ENCODE data around the gene KLF13. TPM values are rescaled to one million over a fixed set of nuclear protein-coding genes. Genes with fewer than 3 reads are reported as not detected.

Gene KLF13
- total and polyA plus RNA-seq, 2 donors (not counting 1 experiment from before 2014, with no cell fraction given): 65.5 to 140 TPM

GRCh38 chr15:31365032-31365654 is 38.5 kb downstream of the KLF13 start:
- Histone ChIP-seq H3K36me3 (replicated peaks in 1 of 2; ENCODE audit: control extremely low read depth in 1 of 2, control insufficient read depth in 1 of 2, extremely low read depth in 1 of 2, insufficient read depth in 2 of 2, low read length in 1 of 2) (peaks cover 0 to 12% of the 10 kb centered on the region in 2 experiments), H3K9ac (ENCODE audit: low read length) (no peak overlapping the region), H3K27me3 (replicated peaks in 1 of 4; ENCODE audit: control extremely low read depth in 1 of 4, control insufficient read depth in 3 of 4, insufficient read depth in 4 of 4, low read length in 3 of 4) (no peaks in the 10 kb centered on the region), H3K9me3 (ENCODE audit: control extremely low read depth in 1 of 3, control insufficient read depth in 2 of 3, insufficient read depth in 1 of 3, low read length in 2 of 3) (peaks cover 0 to 6% (median 6%) of the 10 kb centered on the region in 3 donors), H3K4me1 (ENCODE audit: control insufficient read depth in 2 of 2, insufficient read depth in 2 of 2, low read length in 2 of 2) (peaks cover 89 to 91% of the 10 kb centered on the region in 2 donors), H3K4me3 (ENCODE audit: control extremely low read depth in 1 of 5, extremely low read depth in 1 of 5, insufficient read depth in 1 of 5, low read depth in 2 of 5, low read length in 4 of 5) (peak overlapping the region in 2 of 5 experiments; percentile 5 to 12), H3K4me2 (replicated peaks; ENCODE audit: low read depth, low read length, poor library complexity, severe bottlenecking) (peak overlapping the region; percentile 73), H4K20me1 (ENCODE audit: control insufficient read depth, insufficient read depth, low read length, poor library complexity, severe bottlenecking) (peaks cover 75% of the 10 kb centered on the region), H3K27ac (ENCODE audit: low read length in 2 of 2) (peak overlapping the region; percentile 31 to 34), H3K79me2 (ENCODE audit: control insufficient read depth, insufficient read depth, low read length) (peaks cover 95% of the 10 kb centered on the region), H2AFZ (ENCODE audit: insufficient read depth, low read depth, low read length, poor library complexity, severe bottlenecking) (no peak overlapping the region)
- ChIA-PET CTCF (interaction anchor here (0.9 to 14.4 kb wide), 22 partner anchors 8 to 234 kb away, joined by 3 to 133 read pairs (median 4); partner anchors contain the start of gene KLF13), POLR2A (interaction anchor here (0.6 to 2.3 kb wide), 8 partner anchors 11 to 350 kb away, joined by 3 to 8 read pairs (median 6); partner anchors contain the start of gene KLF13)
- H3K4me3 Mint-ChIP-seq: peak overlapping the region; percentile 80
- no peaks in the 10 kb centered on the region for H3K27me3 Mint-ChIP-seq
- no peaks in the 10 kb centered on the region for H3K9me3 Mint-ChIP-seq (ENCODE audit: insufficient read depth)
- ATAC-seq (ENCODE audit: low read depth): no peak
- WGBS (ENCODE audit: insufficient coverage): 79% methylated on average over 5 of the region's 10 CpGs
- intact Hi-C loops (cut with micrococcal nuclease): loop anchor here (1.0 to 10.0 kb wide), 3 partner anchors 14 to 360 kb away; no protein-coding TSS in a partner anchor
- DNase-seq: no peak
- TF ChIP-seq, protein P1, sequence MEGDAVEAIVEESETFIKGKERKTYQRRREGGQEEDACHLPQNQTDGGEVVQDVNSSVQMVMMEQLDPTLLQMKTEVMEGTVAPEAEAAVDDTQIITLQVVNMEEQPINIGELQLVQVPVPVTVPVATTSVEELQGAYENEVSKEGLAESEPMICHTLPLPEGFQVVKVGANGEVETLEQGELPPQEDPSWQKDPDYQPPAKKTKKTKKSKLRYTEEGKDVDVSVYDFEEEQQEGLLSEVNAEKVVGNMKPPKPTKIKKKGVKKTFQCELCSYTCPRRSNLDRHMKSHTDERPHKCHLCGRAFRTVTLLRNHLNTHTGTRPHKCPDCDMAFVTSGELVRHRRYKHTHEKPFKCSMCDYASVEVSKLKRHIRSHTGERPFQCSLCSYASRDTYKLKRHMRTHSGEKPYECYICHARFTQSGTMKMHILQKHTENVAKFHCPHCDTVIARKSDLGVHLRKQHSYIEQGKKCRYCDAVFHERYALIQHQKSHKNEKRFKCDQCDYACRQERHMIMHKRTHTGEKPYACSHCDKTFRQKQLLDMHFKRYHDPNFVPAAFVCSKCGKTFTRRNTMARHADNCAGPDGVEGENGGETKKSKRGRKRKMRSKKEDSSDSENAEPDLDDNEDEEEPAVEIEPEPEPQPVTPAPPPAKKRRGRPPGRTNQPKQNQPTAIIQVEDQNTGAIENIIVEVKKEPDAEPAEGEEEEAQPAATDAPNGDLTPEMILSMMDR (IDR thresholded peaks at IDR 0.05): no peak
- H3K27ac Mint-ChIP-seq: peak overlapping the region; percentile 93
- H3K4me1 Mint-ChIP-seq: peaks cover 96% of the 10 kb centered on the region

GRCh38 chr15:31365655-31366127 is 39.1 kb downstream of the KLF13 start:
- Histone ChIP-seq H3K4me1 (ENCODE audit: control insufficient read depth in 2 of 2, insufficient read depth in 2 of 2, low read length in 2 of 2) (peaks cover 85 to 87% of the 10 kb centered on the region in 2 donors), H3K27ac (ENCODE audit: low read length in 2 of 2) (no peak overlapping the region), H3K4me2 (replicated peaks; ENCODE audit: low read depth, low read length, poor library complexity, severe bottlenecking) (peak overlapping the region; percentile 73), H3K36me3 (replicated peaks in 1 of 2; ENCODE audit: control extremely low read depth in 1 of 2, control insufficient read depth in 1 of 2, extremely low read depth in 1 of 2, insufficient read depth in 2 of 2, low read length in 1 of 2) (peaks cover 0 to 11% of the 10 kb centered on the region in 2 experiments), H4K20me1 (ENCODE audit: control insufficient read depth, insufficient read depth, low read length, poor library complexity, severe bottlenecking) (peaks cover 81% of the 10 kb centered on the region), H3K9me3 (ENCODE audit: control extremely low read depth in 1 of 3, control insufficient read depth in 2 of 3, insufficient read depth in 1 of 3, low read length in 2 of 3) (peaks cover 0 to 6% (median 6%) of the 10 kb centered on the region in 3 donors), H3K79me2 (ENCODE audit: control insufficient read depth, insufficient read depth, low read length) (peaks cover 95% of the 10 kb centered on the region), H3K9ac (ENCODE audit: low read length) (no peak overlapping the region), H3K4me3 (ENCODE audit: control extremely low read depth in 1 of 5, extremely low read depth in 1 of 5, insufficient read depth in 1 of 5, low read depth in 2 of 5, low read length in 4 of 5) (peak overlapping the region in 4 of 5 experiments; percentile 5 to 33 (median 15)), H2AFZ (ENCODE audit: insufficient read depth, low read depth, low read length, poor library complexity, severe bottlenecking) (no peak overlapping the region), H3K27me3 (replicated peaks in 1 of 4; ENCODE audit: control extremely low read depth in 1 of 4, control insufficient read depth in 3 of 4, insufficient read depth in 4 of 4, low read length in 3 of 4) (no peaks in the 10 kb centered on the region)
- H3K9me3 Mint-ChIP-seq (ENCODE audit: insufficient read depth): no peaks in the 10 kb centered on the region
- no peaks in the 10 kb centered on the region for H3K27me3 Mint-ChIP-seq
- TF ChIP-seq EZH2 (IDR thresholded peaks at IDR 0.05; ENCODE audit: borderline replicate concordance, insufficient read depth, low read depth, low read length, poor library complexity, severe bottlenecking): no peak
- TF ChIP-seq, protein P1 (IDR thresholded peaks at IDR 0.05): peak; percentile 59
- CTCF ChIA-PET: interaction anchor here (0.7 to 14.4 kb wide), 26 partner anchors 8 to 235 kb away, joined by 3 to 133 read pairs (median 4); partner anchors contain the start of gene KLF13
- H3K4me3 Mint-ChIP-seq: peak overlapping the region; percentile 80
- POLR2A ChIA-PET: interaction anchor here (0.6 to 2.3 kb wide), 10 partner anchors 12 to 351 kb away, joined by 3 to 8 read pairs (median 5); partner anchors contain the start of gene KLF13
- DNase-seq (peak; percentile 79), ATAC-seq (ENCODE audit: low read depth) (peak; percentile 31)
- H3K27ac Mint-ChIP-seq: peak overlapping the region; percentile 93
- WGBS (ENCODE audit: insufficient coverage): 4% methylated on average over 22 of the region's 22 CpGs
- peaks cover 95% of the 10 kb centered on the region for H3K4me1 Mint-ChIP-seq
- intact Hi-C loops (cut with micrococcal nuclease): loop anchor here (1.0 to 10.0 kb wide), 3 partner anchors 13 to 361 kb away; no protein-coding TSS in a partner anchor

Measured in B cell (primary cell).